ENCODE results near the gene TMEM178A. TPM values are rescaled to one million over a fixed set of nuclear protein-coding genes. Genes with fewer than 3 reads are reported as not detected.

Gene TMEM178A
- polyA plus RNA-seq, 3 donors, result 0.15 TPM; not detected in 2

- no peak overlapping the region for H2AFZ ChIP-seq (ENCODE audit: insufficient read depth, low read depth, low read length, poor library complexity, severe bottlenecking)
- H4K20me1 ChIP-seq (ENCODE audit: insufficient read depth, low read length), result no peaks in the 10 kb centered on the region
- DNase-seq, result no peak
- H3K36me3 ChIP-seq (replicated peaks in 1 of 2; ENCODE audit: control insufficient read depth in 1 of 2, insufficient read depth in 2 of 2, low read length in 2 of 2), result no peaks in the 10 kb centered on the region
- H3K4me3 Mint-ChIP-seq, result no peak overlapping the region
- peaks cover 4 to 6% of the 10 kb centered on the region in 2 donors for H3K9me3 ChIP-seq (replicated peaks in 1 of 2; ENCODE audit: control insufficient read depth in 1 of 2, insufficient read depth in 1 of 2, low read length in 2 of 2)
- H3K27ac ChIP-seq (ENCODE audit: low read depth in 1 of 2, low read length in 2 of 2), result no peak overlapping the region
- no peaks in the 10 kb centered on the region for H3K27me3 ChIP-seq (ENCODE audit: control insufficient read depth in 2 of 2, insufficient read depth in 2 of 2, low read length in 2 of 2)
- peaks cover under 1 to 15% (median 6%) of the 10 kb centered on the region in 7 donors for H3K9me3 Mint-ChIP-seq
- H3K4me1 Mint-ChIP-seq, result no peaks in the 10 kb centered on the region
- no peak overlapping the region for H3K9ac ChIP-seq (ENCODE audit: insufficient read depth, low read length, poor library complexity, severe bottlenecking)
- TF ChIP-seq CTCF (IDR thresholded peaks at IDR 0.05), result no peak
- intact Hi-C loops (cut with micrococcal nuclease), result no loop called here
- peaks cover 0 to 2% (median 0%) of the 10 kb centered on the region in 3 donors for H3K27me3 Mint-ChIP-seq (ENCODE audit: low read depth in 3 of 3)
- H3K27ac Mint-ChIP-seq, result no peak overlapping the region
- no peak overlapping the region for H3K4me3 ChIP-seq (replicated peaks in 1 of 3; ENCODE audit: low read depth in 2 of 3, low read length in 3 of 3)
- H3K4me2 ChIP-seq (replicated peaks; ENCODE audit: extremely low read depth, low read length, poor library complexity, severe bottlenecking), result no peak overlapping the region
- no peaks in the 10 kb centered on the region for H3K36me3 Mint-ChIP-seq
- no peaks in the 10 kb centered on the region for H3K4me1 ChIP-seq (ENCODE audit: control insufficient read depth in 1 of 2, insufficient read depth in 2 of 2, low read length in 2 of 2)
- H3K79me2 ChIP-seq (ENCODE audit: insufficient read depth, low read length), result no peaks in the 10 kb centered on the region
- 100% methylated on average over 8 of the region's 8 CpGs for WGBS (ENCODE audit: insufficient coverage)
Observed at GRCh38 chr2:39706945-39707344, 41.2 kb downstream of the TMEM178A start.

GRCh38 chr2:39708003-39708402 lies 42.3 kb downstream of the TMEM178A start:
- peaks cover 0 to 7% (median 3%) of the 10 kb centered on the region in 7 donors for H3K9me3 Mint-ChIP-seq
- Histone ChIP-seq H3K36me3 (replicated peaks in 1 of 2; ENCODE audit: control insufficient read depth in 1 of 2, insufficient read depth in 2 of 2, low read length in 2 of 2) (no peaks in the 10 kb centered on the region), H3K4me1 (ENCODE audit: control insufficient read depth in 1 of 2, insufficient read depth in 2 of 2, low read length in 2 of 2) (no peaks in the 10 kb centered on the region), H3K9ac (ENCODE audit: insufficient read depth, low read length, poor library complexity, severe bottlenecking) (no peak overlapping the region), H3K4me2 (replicated peaks; ENCODE audit: extremely low read depth, low read length, poor library complexity, severe bottlenecking) (no peak overlapping the region), H3K4me3 (replicated peaks in 1 of 3; ENCODE audit: low read depth in 2 of 3, low read length in 3 of 3) (no peak overlapping the region), H3K27ac (ENCODE audit: low read depth in 1 of 2, low read length in 2 of 2) (no peak overlapping the region), H3K9me3 (replicated peaks in 1 of 2; ENCODE audit: control insufficient read depth in 1 of 2, insufficient read depth in 1 of 2, low read length in 2 of 2) (peaks cover 0 to 4% of the 10 kb centered on the region in 2 donors), H4K20me1 (ENCODE audit: insufficient read depth, low read length) (no peaks in the 10 kb centered on the region), H3K27me3 (ENCODE audit: control insufficient read depth in 2 of 2, insufficient read depth in 2 of 2, low read length in 2 of 2) (no peaks in the 10 kb centered on the region), H2AFZ (ENCODE audit: insufficient read depth, low read depth, low read length, poor library complexity, severe bottlenecking) (no peak overlapping the region), H3K79me2 (ENCODE audit: insufficient read depth, low read length) (no peaks in the 10 kb centered on the region)
- WGBS (ENCODE audit: insufficient coverage), result 99% methylated on average over 8 of the region's 9 CpGs
- intact Hi-C loops (cut with micrococcal nuclease), result no loop called here
- no peak for TF ChIP-seq CTCF (IDR thresholded peaks at IDR 0.05)
- no peaks in the 10 kb centered on the region for H3K4me1 Mint-ChIP-seq
- no peaks in the 10 kb centered on the region for H3K36me3 Mint-ChIP-seq
- H3K4me3 Mint-ChIP-seq, result no peak overlapping the region
- no peak for DNase-seq
- peaks cover 0 to 2% (median 0%) of the 10 kb centered on the region in 3 donors for H3K27me3 Mint-ChIP-seq (ENCODE audit: low read depth in 3 of 3)
- peak overlapping the region in 1 of 7 donors; percentile 7 for H3K27ac Mint-ChIP-seq
